ENCODE results near the gene SH3GL3.
A peak's percentile ranks its signal among the peaks of the same experiment; 100 is the strongest.

SH3GL3 gene

DNA sequence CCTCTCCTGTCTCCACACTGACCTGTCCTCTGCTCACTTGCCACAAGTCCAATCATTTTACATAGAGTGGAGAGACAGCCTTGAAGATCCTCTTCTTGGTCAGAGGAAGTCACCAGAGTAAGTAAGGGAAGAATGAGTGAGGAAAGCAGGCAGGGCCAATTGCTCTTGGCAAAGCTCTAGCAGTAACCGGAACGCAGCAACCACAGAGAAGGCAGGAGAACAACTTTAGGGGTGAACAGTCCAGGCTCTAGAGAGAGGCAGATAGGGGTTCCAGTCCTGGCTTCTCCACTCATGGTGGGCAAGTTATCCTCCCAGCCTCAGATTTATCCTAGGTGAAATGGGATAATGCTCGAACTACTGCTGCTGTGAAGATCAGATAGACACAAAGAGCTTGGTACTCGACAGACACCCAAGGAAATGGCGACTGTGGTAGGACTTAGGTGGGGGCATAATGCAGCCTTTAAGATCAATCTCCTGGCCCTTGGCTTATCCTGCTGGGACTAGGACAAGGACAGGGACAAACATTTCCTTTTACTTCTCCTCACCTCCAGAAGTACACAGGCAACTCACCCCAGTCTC lies 205.6 kb downstream of the SH3GL3 start:
- no peak overlapping the region for H3K4me3 ChIP-seq (replicated peaks in 1 of 2; ENCODE audit: low read depth in 2 of 2, low read length in 2 of 2)
- TF ChIP-seq CTCF (IDR thresholded peaks at IDR 0.05; ENCODE audit: low read depth, low read length) = no peak
- DNase-seq (ENCODE audit: low read depth in 2 of 2) = no peak

- TF ChIP-seq CTCF (IDR thresholded peaks at IDR 0.05; ENCODE audit: low read depth, low read length) = no peak
- no peak for DNase-seq (ENCODE audit: low read depth in 2 of 2)
- H3K4me3 ChIP-seq (replicated peaks in 1 of 2; ENCODE audit: low read depth in 2 of 2, low read length in 2 of 2) = no peak overlapping the region
Measured at GRCh38 chr15:83653288-83653638, 206.1 kb downstream of the SH3GL3 start.

GRCh38 chr15:83653639-83654378 lies 206.7 kb downstream of the SH3GL3 start, which contains the start of gene ADAMTSL3:
ADAMTSL3 (plus strand) TSS chr15:83654123; CDS start chr15:83655762, 1,639 bp downstream.
- peak within 1 kb of the TSS; percentile 4 to 32 for H3K4me3 ChIP-seq (replicated peaks in 1 of 2; ENCODE audit: low read depth in 2 of 2, low read length in 2 of 2)
- DNase-seq (ENCODE audit: low read depth in 2 of 2) = peak; percentile 44 to 70

DNA sequence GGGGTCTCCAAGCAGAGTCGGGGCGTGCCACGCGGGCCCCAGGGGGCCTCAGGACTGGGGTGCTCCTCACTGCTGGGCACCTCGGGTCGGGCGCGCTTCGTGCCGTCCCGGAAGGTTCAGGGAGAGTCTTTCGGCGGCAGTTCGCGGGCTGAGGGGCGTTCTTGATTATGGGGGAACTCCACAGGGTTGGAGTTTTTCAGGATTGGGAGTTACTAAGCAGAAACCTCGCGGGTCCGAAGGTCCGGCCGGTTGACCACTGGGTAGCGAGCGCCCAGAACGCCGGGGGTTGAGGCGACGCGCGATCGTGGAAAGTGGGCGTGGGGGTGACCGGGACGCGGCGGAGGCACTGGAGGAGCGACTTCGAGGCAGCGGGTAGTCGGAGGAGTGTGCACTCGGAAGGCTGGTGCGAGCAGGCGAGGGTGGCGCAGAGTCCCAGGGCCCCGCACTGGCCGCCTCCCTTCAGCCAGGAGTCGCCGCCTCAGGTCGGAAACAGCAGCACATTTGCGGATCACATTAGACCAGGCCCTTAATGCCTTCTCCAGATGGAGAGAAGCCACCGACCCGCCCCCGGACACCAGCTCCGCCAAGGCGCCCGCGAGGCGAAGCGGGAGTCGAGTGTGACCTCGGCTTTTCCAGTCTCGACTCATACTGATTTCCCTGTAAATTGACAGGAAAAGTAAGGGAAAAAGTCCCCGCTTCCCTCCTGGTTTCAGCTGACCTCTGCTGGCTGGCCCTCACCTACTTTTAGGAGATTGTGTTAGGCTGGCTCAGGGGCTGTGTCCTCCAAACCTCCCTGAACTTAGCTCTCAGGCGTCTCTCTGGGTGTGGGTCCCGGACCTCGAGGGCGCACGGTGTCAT lies 207.5 kb downstream of the SH3GL3 start:
- peak overlapping the region; percentile 4 to 32 for H3K4me3 ChIP-seq (replicated peaks in 1 of 2; ENCODE audit: low read depth in 2 of 2, low read length in 2 of 2)
- no peak for DNase-seq (ENCODE audit: low read depth in 2 of 2)
- no peak for TF ChIP-seq CTCF (IDR thresholded peaks at IDR 0.05; ENCODE audit: low read depth, low read length)

More at GRCh38 chr15:83653639-83654378, 206.7 kb downstream of the SH3GL3 start, which contains the start of gene ADAMTSL3:
- TF ChIP-seq CTCF (IDR thresholded peaks at IDR 0.05; ENCODE audit: low read depth, low read length) = no peak

DNA sequence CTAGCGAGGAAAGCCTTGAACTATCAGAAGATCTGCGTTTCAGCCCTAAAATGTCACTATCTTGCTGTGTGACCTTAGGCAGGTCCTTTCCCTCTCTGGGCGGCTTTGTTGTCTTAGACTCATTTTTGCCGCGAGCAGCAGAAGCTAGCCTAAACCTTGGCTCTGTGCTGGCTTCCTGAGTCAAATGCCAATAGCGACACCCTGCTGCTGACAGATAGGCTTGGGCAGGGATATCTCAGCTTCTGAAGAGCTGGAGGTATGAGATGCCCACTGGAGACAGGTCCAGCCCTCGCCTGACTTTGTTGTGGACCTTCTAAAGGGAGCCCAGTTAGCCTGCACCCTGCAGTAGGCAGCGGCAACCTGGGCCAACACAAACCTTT lies 208.1 kb downstream of the SH3GL3 start:
- H3K4me3 ChIP-seq (replicated peaks in 1 of 2; ENCODE audit: low read depth in 2 of 2, low read length in 2 of 2) = no peak overlapping the region
- DNase-seq (ENCODE audit: low read depth in 2 of 2) = no peak
- TF ChIP-seq CTCF (IDR thresholded peaks at IDR 0.05; ENCODE audit: low read depth, low read length) = no peak

DNA sequence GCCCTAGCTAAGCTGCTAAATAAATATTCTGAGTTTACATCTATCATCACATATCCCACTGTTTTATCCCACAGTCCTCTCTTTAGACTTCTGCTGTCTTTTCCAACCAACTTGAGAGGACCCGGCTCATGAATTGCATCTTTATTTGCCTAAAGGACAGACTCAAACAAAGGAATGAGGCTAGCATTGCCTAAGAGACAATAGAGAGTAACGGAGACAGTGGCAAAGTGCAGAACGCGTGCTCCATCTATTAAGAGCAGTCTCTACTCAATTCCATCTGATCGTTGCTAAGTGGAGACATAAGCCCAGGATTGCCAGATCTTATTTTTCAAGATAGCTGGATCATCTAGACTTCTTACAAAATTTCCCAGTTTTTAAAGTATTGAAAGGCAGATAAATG lies 209.1 kb downstream of the SH3GL3 start:
- no peak for DNase-seq (ENCODE audit: low read depth in 2 of 2)
- no peak overlapping the region for H3K4me3 ChIP-seq (replicated peaks in 1 of 2; ENCODE audit: low read depth in 2 of 2, low read length in 2 of 2)
- TF ChIP-seq CTCF (IDR thresholded peaks at IDR 0.05; ENCODE audit: low read depth, low read length) = no peak
